ENCODE measurements around the gene GSKIP.

Gene GSKIP

GRCh38 chr14:96352708-96353107 is 10.6 kb upstream of the GSKIP start:
- Histone ChIP-seq H3K36me3 (no peaks in the 10 kb centered on the region), H3K4me3 (ENCODE audit: low read depth in 1 of 2, low read length in 1 of 2) (no peak overlapping the region), H3K27me3 (no peaks in the 10 kb centered on the region), H3K4me1 (ENCODE audit: control insufficient read depth in 1 of 2, insufficient read depth in 1 of 2, low read depth in 1 of 2, low read length in 1 of 2) (peaks cover 0 to 4% of the 10 kb centered on the region in 2 experiments), H3K27ac (no peak overlapping the region), H3K9me3 (no peaks in the 10 kb centered on the region)
- no peak for TF ChIP-seq CTCF (IDR thresholded peaks at IDR 0.05)

GRCh38 chr14:96354246-96354645 is 9.1 kb upstream of the GSKIP start:
- Histone ChIP-seq H3K4me3 (ENCODE audit: low read depth in 1 of 2, low read length in 1 of 2) (no peak overlapping the region), H3K27ac (no peak overlapping the region), H3K9me3 (no peaks in the 10 kb centered on the region), H3K27me3 (no peaks in the 10 kb centered on the region), H3K4me1 (ENCODE audit: control insufficient read depth in 1 of 2, insufficient read depth in 1 of 2, low read depth in 1 of 2, low read length in 1 of 2) (peaks cover 0 to 4% of the 10 kb centered on the region in 2 experiments), H3K36me3 (no peaks in the 10 kb centered on the region)
- TF ChIP-seq CTCF (IDR thresholded peaks at IDR 0.05): no peak

- Histone ChIP-seq H3K4me1 (ENCODE audit: control insufficient read depth in 1 of 2, insufficient read depth in 1 of 2, low read depth in 1 of 2, low read length in 1 of 2) (peaks cover 12 to 15% of the 10 kb centered on the region in 2 experiments), H3K27ac (no peak overlapping the region), H3K36me3 (no peaks in the 10 kb centered on the region), H3K27me3 (no peaks in the 10 kb centered on the region), H3K9me3 (no peaks in the 10 kb centered on the region), H3K4me3 (ENCODE audit: low read depth in 1 of 2, low read length in 1 of 2) (no peak overlapping the region)
- TF ChIP-seq CTCF (IDR thresholded peaks at IDR 0.05): no peak
These were observed 6.1 kb upstream of the GSKIP start for GRCh38 chr14:96357216-96357615.

GRCh38 chr14:96359959-96360358 is 3.4 kb upstream of the GSKIP start:
- Histone ChIP-seq H3K36me3 (no peaks in the 10 kb centered on the region), H3K27me3 (no peaks in the 10 kb centered on the region), H3K27ac (no peak overlapping the region), H3K4me1 (ENCODE audit: control insufficient read depth in 1 of 2, insufficient read depth in 1 of 2, low read depth in 1 of 2, low read length in 1 of 2) (peaks cover 31 to 36% of the 10 kb centered on the region in 2 experiments), H3K4me3 (ENCODE audit: low read depth in 1 of 2, low read length in 1 of 2) (no peak overlapping the region), H3K9me3 (no peaks in the 10 kb centered on the region)
- no peak for TF ChIP-seq CTCF (IDR thresholded peaks at IDR 0.05)

GRCh38 chr14:96362071-96362964 is 1.0 kb upstream of the GSKIP start:
- TF ChIP-seq CTCF (IDR thresholded peaks at IDR 0.05): no peak

More at GRCh38 chr14:96362071-96362964, 1.0 kb upstream of the GSKIP start:
- Histone ChIP-seq H3K27me3 (no peaks in the 10 kb centered on the region), H3K4me3 (ENCODE audit: low read depth in 1 of 2, low read length in 1 of 2) (peak overlapping the region; percentile 97), H3K4me1 (ENCODE audit: control insufficient read depth in 1 of 2, insufficient read depth in 1 of 2, low read depth in 1 of 2, low read length in 1 of 2) (peaks cover 36 to 37% of the 10 kb centered on the region in 2 experiments), H3K9me3 (no peaks in the 10 kb centered on the region), H3K27ac (peak overlapping the region; percentile 94), H3K36me3 (no peaks in the 10 kb centered on the region)

All from neutrophil (primary cell).